ENCODE data around the gene CHCHD4. TPM values are rescaled to one million over a fixed set of nuclear protein-coding genes. Genes with fewer than 3 reads are reported as not detected.

Gene CHCHD4
- total and polyA plus RNA-seq, 2 of the 13 experiments (the other 11 are each of a cell fraction or from before 2014, with no cell fraction given), result 15.8 to 24.1 TPM

DNA sequence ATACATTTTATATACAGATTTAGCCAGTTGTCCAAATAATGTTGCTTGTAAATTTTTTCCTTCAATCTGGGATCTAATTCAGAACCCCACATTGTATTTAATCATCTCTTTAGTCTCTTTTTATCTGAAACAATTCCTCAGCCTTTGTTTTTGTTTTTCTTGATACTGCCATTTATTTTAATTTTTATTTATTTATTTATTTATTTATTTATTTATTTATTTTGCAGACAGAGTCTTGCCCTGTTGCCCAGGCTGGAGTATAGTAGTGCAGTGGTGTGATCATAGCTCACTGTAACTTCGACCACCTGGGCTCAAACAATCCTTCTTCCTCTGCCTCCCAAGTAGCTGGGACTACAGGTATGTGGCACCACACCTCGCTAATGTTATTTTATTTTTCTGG lies 61.5 kb downstream of the CHCHD4 start (continued):
- no peak for TF ChIP-seq ZBTB7B (CRISPR knock-in tag; IDR thresholded peaks at IDR 0.05)

Other genes with a start within 250 kb of the CHCHD4 start
- not detected in 2 replicates for gene WNT7A, start 244.8 kb downstream of the CHCHD4 start, total RNA-seq (2016; rRNA removed; fragmentation: Illumina TruSeq; extraction: Trizol)
- gene WNT7A, start 244.8 kb downstream of the CHCHD4 start, polyA plus RNA-seq (2011; rRNA removed), result not detected in 2 replicates
- gene TMEM43, start 182 bp upstream of the CHCHD4 start, total RNA-seq (2016; rRNA removed; fragmentation: Illumina TruSeq; extraction: Trizol), result 25.9 and 50.5 TPM in 2 replicates
- gene TMEM43, start 182 bp upstream of the CHCHD4 start, polyA plus RNA-seq (2011; rRNA removed), result 48.9 and 57.4 TPM in 2 replicates
- 19.2 and 24.1 TPM in 2 replicates for gene XPC, start 53.7 kb upstream of the CHCHD4 start, total RNA-seq (2016; rRNA removed; fragmentation: Illumina TruSeq; extraction: Trizol)
- gene XPC, start 53.7 kb upstream of the CHCHD4 start, polyA plus RNA-seq (2011; rRNA removed), result 9.4 and 13.5 TPM in 2 replicates
- gene LSM3, start 53.9 kb upstream of the CHCHD4 start, total RNA-seq (2016; rRNA removed; fragmentation: Illumina TruSeq; extraction: Trizol), result 19.4 and 28.7 TPM in 2 replicates
- 2.8 and 5.1 TPM in 2 replicates for gene LSM3, start 53.9 kb upstream of the CHCHD4 start, polyA plus RNA-seq (2011; rRNA removed)